HCT116 (cell line): ENCODE measurements around the gene ALG1L2.
"Not testable (repeated sequence)": the region's sequence is repeated elsewhere in the genome, so short reads cannot be mapped to it uniquely, and the experiment has no call there.

Experiments
- ATF3 ChIP-seq: IDR thresholded peaks from 2 replicates; pipeline ENCODE4 v1.6.1; 2012
- CEBPB ChIP-seq: IDR thresholded peaks from 2 replicates; pipeline ENCODE4 v1.6.1; 2012; ENCODE audit warnings: low read depth
- CTCF ChIP-seq, 3 experiments: fragments of 200-600 bp in 1 of 3; sonication (generic) in 1 of 3; IDR thresholded peaks in 2 of 3; conservative IDR thresholded peaks in 1 of 3; 2 replicates each; pipeline ENCODE4 v1.5.1; 2012 to 2017; ENCODE audit warnings: low read depth in 2 of 3, low read length in 2 of 3, antibody characterized with exemption in 1 of 3, borderline replicate concordance in 1 of 3, control low read depth in 1 of 3, mild to moderate bottlenecking in 1 of 3, mixed read lengths in 1 of 3, mixed run types in 1 of 3, moderate library complexity in 1 of 3; ENCODE audit not compliant: insufficient read depth in 1 of 3
- EZH2 ChIP-seq: fragments of 200-600 bp; sonication (generic); IDR thresholded peaks from 2 replicates; pipeline ENCODE4 v1.6.1; 2017; ENCODE audit warnings: antibody characterized with exemption, mixed run types
- POLR2A ChIP-seq: IDR thresholded peaks from 2 replicates; pipeline ENCODE4 v1.7.0; 2011; ENCODE audit warnings: borderline replicate concordance; ENCODE audit not compliant: insufficient read depth, insufficient read length; ENCODE audit errors: extremely low read depth
- POLR2AphosphoS5 ChIP-seq: IDR thresholded peaks from 2 replicates; pipeline ENCODE4 v1.6.1; 2011; ENCODE audit warnings: mild to moderate bottlenecking, low read depth, low read length, moderate library complexity
- RAD21 ChIP-seq: IDR thresholded peaks from 2 replicates; pipeline ENCODE4 v1.6.1; 2012; ENCODE audit warnings: low read depth, mild to moderate bottlenecking
- REST ChIP-seq: IDR thresholded peaks from 2 replicates; pipeline ENCODE4 v1.6.1; 2012; ENCODE audit warnings: low read depth
- SP1 ChIP-seq: IDR thresholded peaks from 2 replicates; pipeline ENCODE4 v1.6.1; 2012; ENCODE audit warnings: low read depth
- ZFX ChIP-seq: fragments of 450-650 bp; IDR thresholded peaks from 2 replicates; pipeline ENCODE4 v1.6.1; 2017
- ZNF274 ChIP-seq: fragments of 200-500 bp; sonication (Bioruptor generic); IDR thresholded peaks from 2 replicates; pipeline ENCODE4 v1.6.1; 2014; ENCODE audit warnings: mild to moderate bottlenecking, low read depth, low read length, inconsistent platforms

GRCh38 chr3:130144328-130144650 lies 62.7 kb downstream of the ALG1L2 start:
- not testable (repeated sequence) for TF ChIP-seq CTCF (IDR thresholded peaks at IDR 0.05 in 2 of 3, conservative IDR thresholded peaks at IDR 0.05 in 1 of 3; ENCODE audit: borderline replicate concordance in 1 of 3, insufficient read depth in 1 of 3, low read depth in 2 of 3, low read length in 2 of 3); EZH2; POLR2AphosphoS5; REST; ATF3; POLR2A; RAD21; ZFX; CEBPB; ZNF274; SP1
